Stomach (tissue), 4 donors: ENCODE results near the gene SPATA6.

Experiments
- CTCF ChIP-seq, 7 experiments: fragments of 450-650 bp in 4 of 7; fragments of 200-600 bp in 3 of 7; sonication (generic) in 3 of 7; IDR thresholded peaks; one replicate each; pipeline ENCODE4 v1.5.1; 2016 to 2019; ENCODE audit warnings: antibody characterized with exemption in 7 of 7, control low read depth in 2 of 7, mild to moderate bottlenecking in 1 of 7
- EP300 ChIP-seq: sonication (generic); formaldehyde crosslinking; IDR thresholded peaks from one replicate; pipeline ENCODE4 v1.6.1; 2017; ENCODE audit warnings: antibody characterized with exemption
- POLR2A ChIP-seq, 4 donors: fragments of 450-650 bp; IDR thresholded peaks; one replicate each; pipeline ENCODE4 v1.6.1; 2016; ENCODE audit warnings: antibody characterized with exemption in 4 of 4, control low read depth in 2 of 4, mild to moderate bottlenecking in 1 of 4, moderate library complexity in 1 of 4
- POLR2AphosphoS5 ChIP-seq, 3 donors: sonication (generic); formaldehyde crosslinking; IDR thresholded peaks; one replicate each; pipeline ENCODE4 v1.6.1; 2016; ENCODE audit warnings: antibody characterized with exemption in 3 of 3

- TF ChIP-seq CTCF (IDR thresholded peaks at IDR 0.05) (no peak), POLR2A (IDR thresholded peaks at IDR 0.05) (no peak), POLR2AphosphoS5 (IDR thresholded peaks at IDR 0.05) (no peak), EP300 (no peak)
Observed at GRCh38 chr1:48374785-48375184, 97.2 kb downstream of the SPATA6 start.
